GM18909 (cell line): ENCODE results near the gene OAS1.

Experiments used
- ATAC-seq: cut with Tn5 transposase; IDR thresholded peaks from one replicate; pipeline ENCODE4 v1.9.1; 2021; ENCODE audit warnings: mild to moderate bottlenecking; ENCODE audit not compliant: unreplicated experiment, poor library complexity

Gene OAS1

DNA sequence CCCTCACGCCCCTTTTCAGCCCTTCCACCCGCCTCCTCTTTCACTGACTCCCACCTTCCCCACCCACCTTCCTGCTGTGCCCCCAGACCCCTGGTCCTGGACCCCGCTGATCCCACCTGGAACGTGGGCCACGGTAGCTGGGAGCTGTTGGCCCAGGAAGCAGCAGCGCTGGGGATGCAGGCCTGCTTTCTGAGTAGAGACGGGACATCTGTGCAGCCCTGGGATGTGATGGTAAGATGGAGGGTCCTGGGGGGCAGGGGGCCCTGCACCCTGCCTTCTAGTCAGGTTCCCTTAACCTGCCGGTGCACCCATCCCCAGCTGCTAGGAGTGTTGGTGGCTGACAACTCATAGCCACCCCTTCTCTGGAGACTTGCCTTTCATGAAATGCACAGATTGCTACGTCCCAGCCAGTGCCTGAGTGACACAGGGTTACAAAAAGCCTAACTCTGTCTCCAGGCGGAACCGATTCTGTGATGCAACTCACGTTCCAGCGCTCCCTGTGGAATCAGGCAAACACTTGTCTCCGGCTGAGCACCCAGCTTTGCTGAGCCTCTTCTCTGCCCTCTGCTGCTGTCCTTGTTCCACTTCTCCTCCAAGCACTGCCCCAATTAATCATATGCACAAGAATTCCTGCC, 56.6 kb downstream of the OAS1 start:
- ATAC-seq = no peak

- ATAC-seq = no peak
Measured at GRCh38 chr12:112964067-112964670, 57.4 kb downstream of the OAS1 start.

DNA sequence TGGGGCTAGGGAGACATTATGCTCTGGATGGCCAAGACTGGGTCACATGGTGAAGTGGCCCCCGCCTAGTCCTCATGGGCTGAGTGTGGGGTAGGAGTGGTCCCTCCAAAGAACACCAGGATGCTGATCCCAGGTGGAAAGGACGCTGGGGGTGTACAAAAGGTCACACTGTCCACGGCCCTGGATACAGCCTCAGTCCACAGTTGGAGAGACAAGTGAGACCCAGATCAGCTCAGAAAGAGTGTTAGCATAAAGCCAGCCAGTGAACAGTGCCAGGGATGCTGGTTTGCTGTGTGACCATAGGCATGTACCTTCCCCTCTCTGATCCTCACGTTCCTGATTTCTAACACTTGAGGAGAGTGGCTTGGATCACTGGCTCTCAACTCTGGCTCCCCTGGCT, 58.2 kb downstream of the OAS1 start:
- ATAC-seq = no peak

- no peak for ATAC-seq
Measured at GRCh38 chr12:112965643-112966042, 58.9 kb downstream of the OAS1 start.

DNA sequence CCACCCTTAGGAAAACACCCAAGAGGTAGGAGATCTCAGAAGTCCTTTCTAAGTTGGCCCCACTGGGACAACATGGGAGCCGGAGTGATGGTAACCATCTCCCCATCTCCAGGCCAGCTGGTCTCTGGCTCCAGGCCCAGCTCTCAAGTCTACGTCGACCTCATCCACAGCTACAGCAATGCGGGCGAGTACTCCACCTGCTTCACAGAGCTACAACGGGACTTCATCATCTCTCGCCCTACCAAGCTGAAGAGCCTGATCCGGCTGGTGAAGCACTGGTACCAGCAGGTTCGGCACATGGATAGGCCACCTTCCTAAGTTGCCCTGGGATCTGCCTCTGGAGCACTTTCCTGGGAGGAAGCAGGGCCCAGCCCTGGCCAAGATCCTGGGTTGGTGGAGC, 60.5 kb downstream of the OAS1 start:
- no peak for ATAC-seq

GRCh38 chr12:112967858-112968257, 61.1 kb downstream of the OAS1 start:
- ATAC-seq = no peak
